GM23338 (cell line): ENCODE data around the gene CCDC187. TPM values are rescaled to one million over a fixed set of nuclear protein-coding genes. Genes with fewer than 3 reads are reported as not detected.

ENCODE experiments used
- ATAC-seq: fragments of 200-7000 bp; cut with Tn5 transposase; 3 replicates; pipeline ENCODE4 v1.9.1; 2020
- DNase-seq: peaks from one replicate; pipeline ENCODE4 v3.0.0-alpha.2; 2015; ENCODE audit warnings: low spot score
- H2AFZ ChIP-seq: fragments of 200-600 bp; sonication (generic); 2 replicates; pipeline ENCODE4 v1.8.0; 2016; ENCODE audit warnings: antibody characterized with exemption, mild to moderate bottlenecking, moderate library complexity
- H3F3A ChIP-seq: fragments of 200-600 bp; sonication (generic); replicated peaks from 2 replicates; pipeline ENCODE4 v1.8.0; 2017; ENCODE audit warnings: antibody characterized with exemption, mixed run types, low read depth
- H3K27ac ChIP-seq: fragments of 200-600 bp; sonication (generic); 2 replicates; pipeline ENCODE4 v1.6.1; 2016; ENCODE audit warnings: low read depth
- H3K27me3 ChIP-seq: fragments of 200-600 bp; sonication (generic); 2 replicates; pipeline ENCODE4 v1.8.0; 2016; ENCODE audit warnings: mild to moderate bottlenecking, mixed run types, moderate library complexity; ENCODE audit not compliant: insufficient read depth
- H3K36me3 ChIP-seq: fragments of 200-600 bp; sonication (generic); 2 replicates; pipeline ENCODE4 v1.8.0; 2016; ENCODE audit warnings: mild to moderate bottlenecking; ENCODE audit not compliant: insufficient read depth
- H3K4me1 ChIP-seq: fragments of 200-600 bp; sonication (generic); 2 replicates; pipeline ENCODE4 v1.8.0; 2016; ENCODE audit warnings: mild to moderate bottlenecking, moderate library complexity; ENCODE audit not compliant: insufficient read depth
- H3K4me2 ChIP-seq: fragments of 200-600 bp; sonication (generic); 2 replicates; pipeline ENCODE4 v1.7.1; 2017; ENCODE audit warnings: mixed run types
- H3K4me3 ChIP-seq: fragments of 200-600 bp; sonication (generic); 2 replicates; pipeline ENCODE4 v1.6.1; 2016; ENCODE audit warnings: mixed run types
- H3K79me2 ChIP-seq: fragments of 200-600 bp; sonication (generic); replicated peaks from 2 replicates; pipeline ENCODE4 v1.8.0; 2017; ENCODE audit warnings: mild to moderate bottlenecking; ENCODE audit not compliant: insufficient read depth
- H3K9me2 ChIP-seq: fragments of 200-600 bp; sonication (generic); 2 replicates; pipeline ENCODE4 v1.8.0; 2017; ENCODE audit not compliant: insufficient read depth
- H4K20me1 ChIP-seq: fragments of 200-600 bp; sonication (generic); replicated peaks from 2 replicates; pipeline ENCODE4 v1.8.0; 2017; ENCODE audit warnings: mild to moderate bottlenecking; ENCODE audit not compliant: insufficient read depth
- H3K27ac Mint-ChIP-seq: 2 replicates; pipeline ENCODE4 v1.8.0; 2020; ENCODE audit warnings: inconsistent platforms, mild to moderate bottlenecking, moderate library complexity, mixed read lengths
- H3K27me3 Mint-ChIP-seq: 3 replicates; pipeline ENCODE4 v1.8.0; 2022; ENCODE audit warnings: low read depth, mild to moderate bottlenecking, moderate library complexity, mixed read lengths, inconsistent platforms; ENCODE audit not compliant: insufficient read depth, poor library complexity
- H3K36me3 Mint-ChIP-seq: 3 replicates; pipeline ENCODE4 v1.8.0; 2021; ENCODE audit warnings: low read depth, mild to moderate bottlenecking, inconsistent platforms, moderate library complexity, mixed read lengths
- H3K4me1 Mint-ChIP-seq: 3 replicates; pipeline ENCODE4 v1.8.0; 2020; ENCODE audit warnings: mild to moderate bottlenecking, inconsistent platforms, mixed read lengths
- H3K4me3 Mint-ChIP-seq: 3 replicates; pipeline ENCODE4 v1.8.0; 2021; ENCODE audit warnings: moderate library complexity, mild to moderate bottlenecking, inconsistent platforms, mixed read lengths
- H3K9me3 Mint-ChIP-seq: 3 replicates; pipeline ENCODE4 v1.8.0; 2020; ENCODE audit warnings: moderate library complexity, mild to moderate bottlenecking, inconsistent platforms, mixed read lengths
- ETS1 ChIP-seq: IDR thresholded peaks from 2 replicates; pipeline ENCODE4 v1.6.1; 2016; ENCODE audit warnings: antibody characterized with exemption
- EZH2 ChIP-seq: fragments of 200-600 bp; sonication (generic); IDR thresholded peaks from one replicate; pipeline ENCODE4 v1.8.0; 2017; ENCODE audit warnings: antibody characterized with exemption, mild to moderate bottlenecking, low read depth; ENCODE audit not compliant: unreplicated experiment
- NANOG ChIP-seq: IDR thresholded peaks from 2 replicates; pipeline ENCODE4 v1.6.1; 2016; ENCODE audit warnings: antibody characterized with exemption, borderline replicate concordance
- STAT1 ChIP-seq: IDR thresholded peaks from one replicate; pipeline ENCODE4 v1.6.1; 2016; ENCODE audit warnings: antibody characterized with exemption; ENCODE audit not compliant: unreplicated experiment
- ZNF114 ChIP-seq: fragments of 250-450 bp; sonication (Bioruptor Pico); IDR thresholded peaks from 2 replicates; pipeline ENCODE4 v1.5.0; 2020; ENCODE audit warnings: mild to moderate bottlenecking, moderate library complexity
- ZNF331 ChIP-seq: fragments of 250-450 bp; sonication (Bioruptor Pico); IDR thresholded peaks from 2 replicates; pipeline ENCODE4 v1.5.0; 2020; ENCODE audit warnings: low read depth, mild to moderate bottlenecking, moderate library complexity
- ZNF462 ChIP-seq: fragments of 250-450 bp; sonication (Bioruptor Pico); IDR thresholded peaks from 2 replicates; pipeline ENCODE4 v1.5.0; 2020; ENCODE audit warnings: mild to moderate bottlenecking, moderate library complexity
- polyA plus RNA-seq: library from polyadenylated mRNA; unstranded; fragments of >200 nt; fragmentation: Nextera tagmentation; extraction: Ambion mirVana; gene quantifications from 2 replicates; pipeline ENCODE4 v1.2.1, GENCODE V29; 2016
- total RNA-seq: library from RNA; depleted of rRNA; stranded (reverse); fragments of >200 nt; shearing (Covaris generic); gene quantifications from 2 replicates; pipeline ENCODE4 v1.2.3, GENCODE V29; 2014

CCDC187 gene
- total and polyA plus RNA-seq, 2 experiments from 2014 or later: 0.14 TPM; not detected in 1

- Histone ChIP-seq H3K4me1 (no peaks in the 10 kb centered on the region), H3F3A (0 out of 2 replicates have a peak, but pooled peaks cover 3% of the 10 kb centered on the region), H3K27me3 (no peaks in the 10 kb centered on the region), H4K20me1 (peaks cover 51% of the 10 kb centered on the region), H3K4me2 (no peak overlapping the region), H3K79me2 (peaks cover 86% of the 10 kb centered on the region), H3K27ac (no peak overlapping the region), H3K36me3 (no peaks in the 10 kb centered on the region), H3K4me3 (no peak overlapping the region), H2AFZ (no peak overlapping the region), H3K9me2 (no peaks in the 10 kb centered on the region)
- Mint-ChIP-seq H3K27ac (no peak overlapping the region), H3K36me3 (peaks cover 5% of the 10 kb centered on the region; the same call in 2 of the 3 replicates), H3K9me3 (no peaks in the 10 kb centered on the region), H3K27me3 (peaks cover 12% of the 10 kb centered on the region), H3K4me3 (no peak overlapping the region), H3K4me1 (peaks cover 20% of the 10 kb centered on the region)
- DNase-seq (no peak), ATAC-seq (no peak)
- TF ChIP-seq ETS1 (no peak), ZNF462 (no peak), STAT1 (no peak), ZNF114 (CRISPR knock-in tag) (no peak), ZNF331 (no peak), NANOG (no peak), EZH2 (no peak)
These were observed 73.5 kb downstream of the CCDC187 start for GRCh38 chr9:136230365-136230764.
